Activated CD4-positive, CD25-positive, alpha-beta regulatory T cell treated with anti-CD3 and anti-CD28 coated beads, Interleukin-2, amount 50 U/mL, for 16 hours (primary cell): Measurements from ENCODE around the gene SPATA45.

ENCODE experiments used
- DNase-seq: peaks from one replicate; pipeline ENCODE4 v3.0.0-alpha.2; 2020; ENCODE audit warnings: low read depth, low spot score

The SPATA45 gene

GRCh38 chr1:212782422-212783154 is 64.9 kb downstream of the SPATA45 start:
- DNase-seq = no peak

GRCh38 chr1:212781225-212781624 is 66.2 kb downstream of the SPATA45 start:
- no peak for DNase-seq

- DNase-seq = no peak
Measured at GRCh38 chr1:212780759-212781158, 66.7 kb downstream of the SPATA45 start.
